PC-3 (cell line): Measurements from ENCODE around the gene RSPH6A. TPM values are rescaled to one million over a fixed set of nuclear protein-coding genes. Genes with fewer than 3 reads are reported as not detected.
"Not testable (repeated sequence)": the region's sequence is repeated elsewhere in the genome, so short reads cannot be mapped to it uniquely, and the experiment has no call there.

ENCODE experiments used
- ATAC-seq: fragments of 200-7000 bp; cut with Tn5 transposase; 2 replicates; pipeline ENCODE4 v1.9.1; 2020; ENCODE audit warnings: mild to moderate bottlenecking, moderate library complexity
- BruUV-seq: library from RNA; stranded (reverse); fragments of 400-500 nt; replicated peaks from 2 replicates; lab custom pipeline; 2021; lab: Mats Ljungman, UMichigan
- CTCF ChIA-PET: fragments of 300-600 bp; sonication (Branson Sonifier 250); formaldehyde crosslinking; loops from one replicate; lab custom pipeline; 2022; ENCODE audit warnings: antibody characterized with exemption; lab: Charles Lee
- POLR2A ChIA-PET: fragments of 300-600 bp; sonication (Branson Sonifier 250); formaldehyde crosslinking; loops from one replicate; lab custom pipeline; 2022; ENCODE audit warnings: antibody characterized with exemption; ENCODE audit not compliant: unreplicated experiment; lab: Charles Lee
- DNase-seq: peaks from one replicate; pipeline ENCODE4 v3.0.0-alpha.2; 2015
- H2AFZ ChIP-seq: fragments of 300-600 bp; sonication (generic); 2 replicates; pipeline ENCODE4 v1.6.0; 2016; ENCODE audit warnings: antibody characterized with exemption, low read length
- H3F3A ChIP-seq: fragments of 300-600 bp; sonication (generic); one replicate; pipeline ENCODE4 v1.6.0; 2017; ENCODE audit warnings: antibody characterized with exemption, low read length, control low read depth, mild to moderate bottlenecking; ENCODE audit not compliant: unreplicated experiment
- H3K27ac ChIP-seq: fragments of 300-600 bp; sonication (generic); 2 replicates; pipeline ENCODE4 v1.5.1; 2016; ENCODE audit warnings: mild to moderate bottlenecking, low read length
- H3K27me3 ChIP-seq: fragments of 300-600 bp; sonication (generic); 2 replicates; pipeline ENCODE4 v1.6.1; 2016; ENCODE audit warnings: low read length, mixed read lengths
- H3K36me3 ChIP-seq: fragments of 300-600 bp; sonication (generic); 2 replicates; pipeline ENCODE4 v1.6.1; 2016; ENCODE audit warnings: low read depth, mixed run types, low read length, mixed read lengths
- H3K4me1 ChIP-seq: fragments of 300-600 bp; sonication (generic); 2 replicates; pipeline ENCODE4 v1.5.1; 2016; ENCODE audit warnings: low read length; ENCODE audit not compliant: insufficient read depth
- H3K4me2 ChIP-seq: fragments of 300-600 bp; sonication (generic); 2 replicates; pipeline ENCODE4 v1.6.0; 2016; ENCODE audit warnings: low read length
- H3K4me3 ChIP-seq: fragments of 300-600 bp; sonication (generic); 2 replicates; pipeline ENCODE4 v1.5.1; 2016; ENCODE audit warnings: mild to moderate bottlenecking, low read length, mixed read lengths
- H3K79me2 ChIP-seq: fragments of 300-600 bp; sonication (generic); 2 replicates; pipeline ENCODE4 v1.6.1; 2017; ENCODE audit warnings: low read length, mixed read lengths
- H3K9ac ChIP-seq: fragments of 300-600 bp; sonication (generic); 2 replicates; pipeline ENCODE4 v1.6.0; 2016; ENCODE audit warnings: mild to moderate bottlenecking, low read length
- H3K9me2 ChIP-seq: fragments of 300-600 bp; sonication (generic); replicated peaks from 2 replicates; pipeline ENCODE4 v1.6.1; 2016; ENCODE audit warnings: mixed run types, low read length, mixed read lengths
- H3K9me3 ChIP-seq: fragments of 300-600 bp; sonication (generic); 2 replicates; pipeline ENCODE4 v1.6.1; 2016; ENCODE audit warnings: low read length, mixed read lengths
- H4K20me1 ChIP-seq: fragments of 300-600 bp; sonication (generic); 2 replicates; pipeline ENCODE4 v1.6.1; 2016; ENCODE audit warnings: low read length, mixed read lengths
- EZH2 ChIP-seq: fragments of 300-600 bp; sonication (generic); IDR thresholded peaks from one replicate; pipeline ENCODE4 v1.6.1; 2017; ENCODE audit warnings: antibody characterized with exemption, mild to moderate bottlenecking, low read length; ENCODE audit not compliant: unreplicated experiment
- EZH2phosphoT487 ChIP-seq: fragments of 300-600 bp; sonication (generic); IDR thresholded peaks from 2 replicates; pipeline ENCODE4 v1.6.1; 2018; ENCODE audit warnings: mild to moderate bottlenecking, antibody characterized with exemption, low read length, borderline replicate concordance
- intact Hi-C: fragments of 100-400 bp; cut with micrococcal nuclease; formaldehyde crosslinking; loops from 2 replicates; pipeline ENCODE4 v1.9.0; 2023
- total RNA-seq: library from RNA; depleted of rRNA; stranded (reverse); fragments of >200 nt; gene quantifications from 2 replicates; pipeline ENCODE4 v1.2.3, GENCODE V29; 2014
- TF ChIP-seq, protein P1 (sequence below): fragments of 300-600 bp; sonication (generic); conservative IDR thresholded peaks from 2 replicates; pipeline ENCODE4 v1.5.1; 2017; ENCODE audit warnings: antibody characterized with exemption, low read depth, mild to moderate bottlenecking, low read length

RSPH6A gene
- total RNA-seq, 1 experiment from 2014 or later, result not detected

DNA sequence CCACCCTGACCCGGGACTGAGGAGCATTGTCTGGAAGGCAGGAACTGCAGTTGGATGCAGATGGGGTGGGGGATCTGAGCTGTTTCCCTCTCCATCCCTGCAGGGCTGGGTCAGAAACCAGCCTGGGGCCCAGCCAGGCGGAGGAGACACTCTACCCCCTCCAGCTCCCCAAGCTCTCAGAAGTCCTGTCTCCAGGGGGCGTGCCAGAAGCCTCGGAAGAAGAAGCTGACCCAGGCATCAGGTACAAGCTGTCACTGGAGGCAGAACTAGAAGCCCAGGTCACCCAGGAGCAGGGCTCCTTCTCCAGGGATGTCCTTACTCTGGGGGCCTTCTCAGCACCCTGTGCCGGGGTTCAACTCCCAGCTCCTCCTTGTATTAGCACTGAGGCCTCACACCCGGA is 61.6 kb downstream of the RSPH6A start:
- Histone ChIP-seq H3K4me3 (no peak overlapping the region), H3K9ac (no peak overlapping the region), H3K9me2 (no peaks in the 10 kb centered on the region), H3K9me3 (no peaks in the 10 kb centered on the region), H3F3A (no peaks in the 10 kb centered on the region), H4K20me1 (no peaks in the 10 kb centered on the region), H3K4me2 (no peak overlapping the region), H3K27me3 (no peaks in the 10 kb centered on the region), H3K4me1 (no peaks in the 10 kb centered on the region), H3K27ac (no peak overlapping the region), H3K79me2 (no peaks in the 10 kb centered on the region), H2AFZ (no peak overlapping the region), H3K36me3 (no peaks in the 10 kb centered on the region)
- intact Hi-C loops, result no loop called here
- ChIA-PET POLR2A (no interaction called here), CTCF (no interaction called here)
- no peak for TF ChIP-seq EZH2
- TF ChIP-seq, protein P1, sequence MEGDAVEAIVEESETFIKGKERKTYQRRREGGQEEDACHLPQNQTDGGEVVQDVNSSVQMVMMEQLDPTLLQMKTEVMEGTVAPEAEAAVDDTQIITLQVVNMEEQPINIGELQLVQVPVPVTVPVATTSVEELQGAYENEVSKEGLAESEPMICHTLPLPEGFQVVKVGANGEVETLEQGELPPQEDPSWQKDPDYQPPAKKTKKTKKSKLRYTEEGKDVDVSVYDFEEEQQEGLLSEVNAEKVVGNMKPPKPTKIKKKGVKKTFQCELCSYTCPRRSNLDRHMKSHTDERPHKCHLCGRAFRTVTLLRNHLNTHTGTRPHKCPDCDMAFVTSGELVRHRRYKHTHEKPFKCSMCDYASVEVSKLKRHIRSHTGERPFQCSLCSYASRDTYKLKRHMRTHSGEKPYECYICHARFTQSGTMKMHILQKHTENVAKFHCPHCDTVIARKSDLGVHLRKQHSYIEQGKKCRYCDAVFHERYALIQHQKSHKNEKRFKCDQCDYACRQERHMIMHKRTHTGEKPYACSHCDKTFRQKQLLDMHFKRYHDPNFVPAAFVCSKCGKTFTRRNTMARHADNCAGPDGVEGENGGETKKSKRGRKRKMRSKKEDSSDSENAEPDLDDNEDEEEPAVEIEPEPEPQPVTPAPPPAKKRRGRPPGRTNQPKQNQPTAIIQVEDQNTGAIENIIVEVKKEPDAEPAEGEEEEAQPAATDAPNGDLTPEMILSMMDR, result no peak
- no peak for TF ChIP-seq EZH2phosphoT487
- BruUV-seq, result no TSS peak
- DNase-seq, result no peak
- no peak for ATAC-seq

DNA sequence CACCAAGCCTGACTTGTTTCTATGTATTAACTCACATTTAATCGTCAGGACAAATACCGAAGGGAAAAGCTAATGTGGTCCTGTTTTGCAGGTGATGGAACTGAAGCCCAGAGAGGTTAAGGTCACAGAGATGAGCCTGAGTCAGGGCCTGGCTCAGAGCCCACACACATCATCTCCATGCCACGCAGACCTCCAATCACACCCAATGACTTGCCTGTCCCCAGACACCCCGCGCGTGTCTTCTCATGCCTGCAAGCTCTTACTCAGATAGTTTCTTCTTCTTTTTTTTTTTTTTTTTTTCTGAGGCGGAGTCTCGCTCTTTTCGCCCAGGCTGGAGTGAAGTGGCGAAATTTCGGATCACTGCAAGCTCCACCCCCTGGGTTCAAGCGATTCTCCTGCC is 62.5 kb downstream of the RSPH6A start:
- H3K9ac ChIP-seq, result no peak overlapping the region
- H3K4me3 ChIP-seq, result no peak overlapping the region
- no peak overlapping the region for H2AFZ ChIP-seq
- no peaks in the 10 kb centered on the region for H3K4me1 ChIP-seq
- no peak overlapping the region for H3K27ac ChIP-seq
- ATAC-seq (no peak), DNase-seq (no peak)
- CTCF ChIA-PET, result no interaction called here
- TF ChIP-seq EZH2phosphoT487, result no peak
- TF ChIP-seq, protein P1, result no peak
- no peak for TF ChIP-seq EZH2
- no TSS peak for BruUV-seq
- H3K9me3 ChIP-seq, result no peaks in the 10 kb centered on the region
- no peaks in the 10 kb centered on the region for H3K79me2 ChIP-seq
- H3K27me3 ChIP-seq, result no peaks in the 10 kb centered on the region
- POLR2A ChIA-PET, result no interaction called here
- no peaks in the 10 kb centered on the region for H3F3A ChIP-seq
- no peak overlapping the region for H3K4me2 ChIP-seq
- no peaks in the 10 kb centered on the region for H4K20me1 ChIP-seq
- H3K36me3 ChIP-seq, result no peaks in the 10 kb centered on the region
- intact Hi-C loops, result no loop called here
- no peaks in the 10 kb centered on the region for H3K9me2 ChIP-seq

DNA sequence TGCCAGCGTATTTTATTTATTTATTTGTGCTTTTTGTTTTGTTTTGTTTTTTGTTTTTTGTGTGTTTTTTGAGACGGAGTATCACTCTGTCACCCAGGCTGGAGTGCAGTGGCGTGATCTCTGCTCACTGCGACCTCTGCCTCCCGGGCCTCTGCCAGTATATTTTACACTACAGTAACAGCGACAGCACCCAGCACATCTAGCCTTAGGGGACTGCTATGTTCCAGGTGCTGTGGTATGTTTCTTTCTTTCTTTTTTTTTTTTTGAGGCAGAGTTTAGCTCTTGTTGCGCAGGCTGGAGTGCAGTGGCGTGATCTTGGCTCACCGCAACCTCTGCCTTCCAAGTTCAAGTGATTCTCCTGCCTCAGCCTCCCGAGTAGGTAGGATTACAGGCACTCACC is 63.6 kb downstream of the RSPH6A start:
- H3K27ac ChIP-seq, H4K20me1 ChIP-seq, DNase-seq, POLR2A ChIA-PET, H3K4me1 ChIP-seq, H3K27me3 ChIP-seq, H3K4me3 ChIP-seq, ATAC-seq, H3K9me2 ChIP-seq, BruUV-seq, H3F3A ChIP-seq, CTCF ChIA-PET, H3K36me3 ChIP-seq, H3K79me2 ChIP-seq, H2AFZ ChIP-seq, intact Hi-C loops, H3K4me2 ChIP-seq, H3K9ac ChIP-seq, H3K9me3 ChIP-seq: not testable (repeated sequence)
